T-cell (primary cell): Measurements from ENCODE around the gene HTRA2. TPM values are rescaled to one million over a fixed set of nuclear protein-coding genes. Genes with fewer than 3 reads are reported as not detected.

Source experiments
- ATAC-seq, 4 experiments: fragments of 200-7000 bp in 3 of 4; fragments of 150-1000 bp in 1 of 4; cut with Tn5 transposase; replicated peaks in 1 of 4; 1 replicate in 3 of 4; 2 replicates in 1 of 4; pipeline ENCODE4 v1.10.0; 2021; ENCODE audit warnings: moderate library complexity in 3 of 4, mild to moderate bottlenecking in 2 of 4, moderate number of reproducible peaks in 1 of 4
- CTCF ChIA-PET, 2 donors: fragments of 300-600 bp; sonication (Branson Sonifier 250); formaldehyde crosslinking; loops; one replicate each; lab custom pipeline; 2022; ENCODE audit warnings: antibody characterized with exemption in 2 of 2; lab: Charles Lee
- POLR2A ChIA-PET, 2 donors: fragments of 300-600 bp; sonication (Branson Sonifier 250); formaldehyde crosslinking; loops; one replicate each; lab custom pipeline; 2022; ENCODE audit warnings: antibody characterized with exemption in 2 of 2; lab: Charles Lee
- DNase-seq, 35 experiments: peaks; one replicate each; pipeline versions ENCODE4 v3.0.0 to v3.0.0-alpha.2; 2013 to 2023
- H3K27ac ChIP-seq: one replicate; pipeline ENCODE4 v1.5.1; 2013; ENCODE audit warnings: low read length
- H3K27me3 ChIP-seq, 2 experiments: replicated peaks in 1 of 2; 1 replicate in 1 of 2; 2 replicates in 1 of 2; pipeline versions ENCODE4 v1.6.1 to v1.7.0; 2013; ENCODE audit warnings: low read length in 1 of 2, mixed read lengths in 1 of 2; ENCODE audit not compliant: control insufficient read depth in 2 of 2, insufficient read depth in 2 of 2; ENCODE audit errors: extremely low read depth in 1 of 2
- H3K36me3 ChIP-seq, 2 donors: 1 replicate in 1 of 2; 2 replicates in 1 of 2; pipeline versions ENCODE4 v1.6.1 to v1.7.0; 2013; ENCODE audit warnings: low read length in 1 of 2; ENCODE audit not compliant: control insufficient read depth in 2 of 2, insufficient read depth in 1 of 2; ENCODE audit errors: extremely low read depth in 1 of 2
- H3K4me1 ChIP-seq, 2 experiments: 1 replicate in 1 of 2; 2 replicates in 1 of 2; pipeline versions ENCODE4 v1.6.1 to v1.7.0; 2013; ENCODE audit warnings: low read length in 2 of 2, mixed read lengths in 1 of 2; ENCODE audit not compliant: insufficient read depth in 2 of 2, control insufficient read depth in 1 of 2; ENCODE audit errors: extremely low read depth in 1 of 2
- H3K4me3 ChIP-seq, 2 donors: 1 replicate in 1 of 2; 2 replicates in 1 of 2; pipeline versions ENCODE4 v1.5.1 to v1.7.0; 2013; ENCODE audit warnings: mild to moderate bottlenecking in 2 of 2, low read length in 1 of 2, moderate library complexity in 1 of 2; ENCODE audit not compliant: control insufficient read depth in 1 of 2; ENCODE audit errors: extremely low read depth in 1 of 2
- H3K9me3 ChIP-seq: 2 replicates; pipeline ENCODE4 v1.7.0; 2013
- H3K27ac Mint-ChIP-seq, 2 donors: one replicate each; pipeline ENCODE4 v1.8.0; 2020 to 2021; ENCODE audit warnings: mild to moderate bottlenecking in 2 of 2, mixed read lengths in 2 of 2
- H3K27me3 Mint-ChIP-seq, 2 donors: one replicate each; pipeline ENCODE4 v1.8.0; 2021 to 2022; ENCODE audit warnings: mixed read lengths in 2 of 2
- H3K36me3 Mint-ChIP-seq: one replicate; pipeline ENCODE4 v1.8.0; 2021; ENCODE audit warnings: mixed read lengths
- H3K4me1 Mint-ChIP-seq, 3 donors: one replicate each; pipeline ENCODE4 v1.8.0; 2020 to 2022; ENCODE audit warnings: mixed read lengths in 3 of 3, mild to moderate bottlenecking in 1 of 3
- H3K4me3 Mint-ChIP-seq, 3 donors: one replicate each; pipeline ENCODE4 v1.8.0; 2020 to 2022; ENCODE audit warnings: mild to moderate bottlenecking in 3 of 3, mixed read lengths in 3 of 3, moderate library complexity in 3 of 3
- H3K9me3 Mint-ChIP-seq, 3 donors: one replicate each; pipeline ENCODE4 v1.8.0; 2020 to 2022; ENCODE audit warnings: mixed read lengths in 3 of 3
- WGBS: methylation state at CpG from one replicate; pipeline ENCODE4 v1.1.5; 2013; ENCODE audit warnings: missing lambda C conversion rate; ENCODE audit not compliant: insufficient coverage; 5-methylcytosine and 5-hydroxymethylcytosine counted together
- total RNA-seq, 35 experiments: library from RNA in 6 of 35; stranded (reverse) in 6 of 35; fragments of 120-200 nt in 1 of 35; gene quantifications; one replicate each; pipeline versions ENCODE4 v1.2.1 to v1.2.4 and lab custom pipeline; 2013 to 2026

The HTRA2 gene
- total RNA-seq, 5 donors from 2014 or later (not counting 1 experiment from before 2014, with no cell fraction given): 25.1 to 45.2 (median 38.3) TPM

- peaks cover 3 to 21% (median 19%) of the 10 kb centered on the region in 3 donors for H3K4me1 Mint-ChIP-seq
- POLR2A ChIA-PET: no interaction called here
- WGBS: 85% methylated on average over 15 of the region's 17 CpGs
These were observed 25.9 kb downstream of the HTRA2 start for GRCh38 chr2:74555610-74556103.

GRCh38 chr2:74556159-74556558 lies 26.4 kb downstream of the HTRA2 start:
- Histone ChIP-seq H3K36me3 (no peaks in the 10 kb centered on the region), H3K4me1 (peaks cover 0 to 29% of the 10 kb centered on the region in 2 experiments), H3K27ac (no peak overlapping the region), H3K9me3 (no peaks in the 10 kb centered on the region), H3K4me3 (no peak overlapping the region), H3K27me3 (peaks cover 0 to 26% of the 10 kb centered on the region in 2 experiments)
- ChIA-PET POLR2A (no interaction called here), CTCF (no interaction called here)
- peak overlapping the region; percentile 86 to 94 (median 91) for H3K4me3 Mint-ChIP-seq
- no peak overlapping the region for H3K27ac Mint-ChIP-seq
- H3K4me1 Mint-ChIP-seq: peaks cover 3 to 23% (median 19%) of the 10 kb centered on the region in 3 donors
- 95% methylated on average over 6 of the region's 14 CpGs for WGBS
- no peak for ATAC-seq
- DNase-seq: no peak
- H3K27me3 Mint-ChIP-seq: peaks cover 11 to 14% of the 10 kb centered on the region in 2 donors
- H3K9me3 Mint-ChIP-seq: no peaks in the 10 kb centered on the region
- H3K36me3 Mint-ChIP-seq: peaks cover 7% of the 10 kb centered on the region

More at GRCh38 chr2:74555610-74556103, 25.9 kb downstream of the HTRA2 start:
- no peaks in the 10 kb centered on the region for H3K9me3 ChIP-seq
- H3K27me3 ChIP-seq: peaks cover 0 to 26% of the 10 kb centered on the region in 2 experiments
- no peaks in the 10 kb centered on the region for H3K36me3 ChIP-seq
- DNase-seq (no peak), ATAC-seq (no peak)
- Mint-ChIP-seq H3K27me3 (peaks cover 10 to 17% of the 10 kb centered on the region in 2 donors), H3K36me3 (peaks cover 7% of the 10 kb centered on the region), H3K27ac (peak overlapping the region; percentile 27 to 85), H3K9me3 (no peaks in the 10 kb centered on the region), H3K4me3 (peak overlapping the region; percentile 86 to 94 (median 91))
- CTCF ChIA-PET: interaction anchor here in 1 of 2 donors (0.6 kb wide), 2 partner anchors 272 to 302 kb away, joined by 3 to 4 read pairs; no protein-coding TSS in a partner anchor
- H3K4me1 ChIP-seq: peaks cover 0 to 28% of the 10 kb centered on the region in 2 experiments
- peak overlapping the region; percentile 96 to 97 for H3K4me3 ChIP-seq
- no peak overlapping the region for H3K27ac ChIP-seq

DNA sequence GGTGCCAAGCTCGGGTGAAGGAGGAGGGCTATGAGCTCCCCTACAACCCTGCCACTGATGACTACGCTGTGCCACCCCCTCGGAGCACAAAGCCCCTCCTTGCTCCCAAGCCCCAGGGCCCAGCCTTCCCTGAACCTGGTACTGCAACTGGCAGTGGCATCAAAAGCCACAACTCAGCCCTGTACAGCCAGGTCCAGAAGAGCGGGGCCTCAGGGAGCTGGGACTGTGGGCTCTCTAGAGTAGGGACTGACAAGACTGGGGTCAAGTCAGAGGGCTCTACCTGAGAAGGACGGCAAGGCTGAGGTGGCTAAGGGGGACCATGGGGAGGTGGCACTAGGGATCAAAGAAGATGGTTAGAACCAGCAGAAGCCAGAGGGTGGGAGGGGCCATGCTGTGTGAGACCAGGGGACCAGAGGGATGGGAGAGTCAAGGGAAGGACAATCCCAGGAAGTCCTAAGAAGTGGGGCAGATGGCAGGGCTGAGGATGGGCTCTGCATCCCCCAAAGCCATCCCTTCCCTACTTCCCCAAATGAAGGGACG lies 27.2 kb downstream of the HTRA2 start:
- Mint-ChIP-seq H3K36me3 (peaks cover 7% of the 10 kb centered on the region), H3K4me3 (peak overlapping the region in 2 of 3 donors; percentile 9 to 86)
- CTCF ChIA-PET: no interaction called here

DNA sequence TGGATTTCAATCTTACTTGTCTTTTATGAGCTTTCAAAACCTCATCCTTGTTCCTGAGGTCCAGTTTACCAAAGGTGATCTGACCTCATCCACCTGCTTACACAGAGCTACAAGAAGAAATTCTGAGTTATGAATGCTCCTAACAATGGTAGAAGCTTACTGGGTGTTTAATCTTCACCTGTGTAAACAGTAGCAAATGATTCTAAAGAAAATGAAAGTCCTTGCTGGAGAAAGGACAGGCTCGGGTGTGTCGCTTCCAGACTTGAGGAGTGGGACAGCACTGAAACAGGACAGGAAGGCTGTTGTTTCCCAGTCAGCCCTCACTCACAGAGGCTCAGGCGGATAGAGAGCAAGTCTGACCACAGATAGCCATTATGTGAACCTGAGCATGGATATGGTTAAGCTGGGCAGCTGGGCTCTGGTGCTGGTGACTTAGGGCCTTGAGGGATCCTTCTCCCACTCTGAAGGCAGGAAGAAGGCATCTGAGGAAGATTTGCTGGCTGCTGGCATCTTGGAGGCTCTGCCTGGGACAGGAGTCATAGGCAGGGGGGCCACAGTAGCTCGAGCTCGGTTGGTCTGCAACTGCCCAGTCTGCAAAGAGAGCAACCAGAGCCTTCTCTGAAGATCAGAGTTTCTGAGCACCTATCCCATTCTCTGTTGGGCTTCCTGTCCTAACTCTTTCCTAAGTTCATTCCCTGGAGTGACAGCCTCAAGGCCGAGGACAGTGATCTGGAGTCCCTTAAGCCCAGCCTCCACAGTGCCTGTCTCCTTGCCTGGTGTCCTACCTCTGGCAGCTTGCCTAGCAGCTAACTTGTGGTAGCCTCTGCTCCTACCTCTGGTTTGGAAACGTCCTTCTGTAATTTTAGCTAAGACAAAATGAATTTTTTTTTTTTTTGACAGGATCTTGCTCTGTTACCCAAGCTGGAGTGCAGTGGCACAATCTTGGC lies 28.8 kb downstream of the HTRA2 start:
- Histone ChIP-seq H3K4me1 (peaks cover 0 to 24% of the 10 kb centered on the region in 2 experiments), H3K27me3 (peaks cover 0 to 27% of the 10 kb centered on the region in 2 experiments), H3K36me3 (no peaks in the 10 kb centered on the region), H3K4me3 (no peak overlapping the region), H3K9me3 (no peaks in the 10 kb centered on the region), H3K27ac (no peak overlapping the region)
- peaks cover 13 to 20% of the 10 kb centered on the region in 2 donors for H3K27me3 Mint-ChIP-seq
- ChIA-PET CTCF (interaction anchor here in 1 of 2 donors (0.5 kb wide), 1 partner anchor 37 kb away, joined by 4 read pairs; no protein-coding TSS in a partner anchor), POLR2A (no interaction called here)
- H3K4me1 Mint-ChIP-seq: peaks cover 3 to 21% (median 15%) of the 10 kb centered on the region in 3 donors
- DNase-seq: no peak
- H3K9me3 Mint-ChIP-seq: no peaks in the 10 kb centered on the region
- WGBS: 88% methylated on average over 7 of the region's 7 CpGs
- H3K36me3 Mint-ChIP-seq: peaks cover 7% of the 10 kb centered on the region
- ATAC-seq: no peak
- no peak overlapping the region for H3K27ac Mint-ChIP-seq
- H3K4me3 Mint-ChIP-seq: no peak overlapping the region

More for the DNA sequence above, 27.2 kb downstream of the HTRA2 start:
- ATAC-seq: no peak
- Histone ChIP-seq H3K27ac (no peak overlapping the region), H3K4me3 (no peak overlapping the region), H3K4me1 (peaks cover 0 to 29% of the 10 kb centered on the region in 2 experiments), H3K36me3 (no peaks in the 10 kb centered on the region), H3K9me3 (no peaks in the 10 kb centered on the region), H3K27me3 (peaks cover 0 to 32% of the 10 kb centered on the region in 2 experiments)
- no peak for DNase-seq
- H3K27me3 Mint-ChIP-seq: peaks cover 8 to 14% of the 10 kb centered on the region in 2 donors
- 93% methylated on average over 3 of the region's 6 CpGs for WGBS
- H3K27ac Mint-ChIP-seq: no peak overlapping the region
- peaks cover 3 to 23% (median 19%) of the 10 kb centered on the region in 3 donors for H3K4me1 Mint-ChIP-seq
- H3K9me3 Mint-ChIP-seq: no peaks in the 10 kb centered on the region
- POLR2A ChIA-PET: no interaction called here

GRCh38 chr2:74559912-74560311 lies 30.2 kb downstream of the HTRA2 start:
- no peaks in the 10 kb centered on the region for H3K9me3 ChIP-seq
- H3K27ac ChIP-seq: no peak overlapping the region
- H3K36me3 ChIP-seq: no peaks in the 10 kb centered on the region
- DNase-seq: no peak
- peaks cover 0 to 14% of the 10 kb centered on the region in 2 experiments for H3K4me1 ChIP-seq
- CTCF ChIA-PET: no interaction called here
- 85% methylated on average over 3 of the region's 5 CpGs for WGBS
- H3K27me3 ChIP-seq: peaks cover 0 to 22% of the 10 kb centered on the region in 2 experiments
- H3K4me3 ChIP-seq: no peak overlapping the region
- Mint-ChIP-seq H3K4me3 (no peak overlapping the region), H3K9me3 (no peaks in the 10 kb centered on the region), H3K27ac (no peak overlapping the region), H3K4me1 (peaks cover 3 to 17% (median 14%) of the 10 kb centered on the region in 3 donors), H3K36me3 (peaks cover 7% of the 10 kb centered on the region), H3K27me3 (peaks cover 16 to 22% of the 10 kb centered on the region in 2 donors)
- no peak for ATAC-seq
- POLR2A ChIA-PET: no interaction called here

GRCh38 chr2:74560591-74560990 lies 30.9 kb downstream of the HTRA2 start:
- CTCF ChIA-PET: no interaction called here
- Mint-ChIP-seq H3K4me3 (no peak overlapping the region), H3K27ac (peak overlapping the region in 1 of 2 donors; percentile 71), H3K27me3 (peaks cover 16 to 22% of the 10 kb centered on the region in 2 donors), H3K36me3 (peaks cover 7% of the 10 kb centered on the region), H3K9me3 (no peaks in the 10 kb centered on the region), H3K4me1 (peaks cover 0 to 17% (median 11%) of the 10 kb centered on the region in 3 donors)
- no peak overlapping the region for H3K27ac ChIP-seq
- no peak for ATAC-seq
- 87% methylated on average over 6 of the region's 6 CpGs for WGBS
- H3K4me3 ChIP-seq: no peak overlapping the region
- H3K9me3 ChIP-seq: no peaks in the 10 kb centered on the region
- peaks cover 0 to 7% of the 10 kb centered on the region in 2 experiments for H3K4me1 ChIP-seq
- peaks cover 0 to 22% of the 10 kb centered on the region in 2 experiments for H3K27me3 ChIP-seq
- no peaks in the 10 kb centered on the region for H3K36me3 ChIP-seq
- no peak for DNase-seq
- POLR2A ChIA-PET: no interaction called here
